ENCODE results near the gene MB21D2. TPM values are rescaled to one million over a fixed set of nuclear protein-coding genes. Genes with fewer than 3 reads are reported as not detected.

MB21D2 gene
- total RNA-seq, 1 donor from 2014 or later = 11.0 TPM

DNA sequence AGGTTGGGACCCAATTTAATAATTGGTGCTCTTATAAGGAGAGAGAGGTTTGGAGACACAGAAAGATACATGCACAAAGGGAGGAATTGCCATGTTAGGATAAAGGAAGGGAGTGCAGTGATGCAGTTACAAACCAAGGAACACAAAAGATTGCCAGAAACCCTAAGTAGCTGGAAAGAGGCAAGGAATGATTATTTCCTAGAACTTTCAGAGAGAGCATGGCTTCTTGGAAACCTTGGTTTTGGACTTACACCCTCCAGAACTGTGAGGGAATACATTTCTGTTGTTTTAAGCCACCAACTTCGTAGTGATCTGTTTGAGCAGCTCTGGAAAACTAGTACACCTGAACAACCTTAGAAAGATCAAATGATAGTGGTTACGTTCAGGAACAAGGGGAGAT is 25.0 kb upstream of the MB21D2 start:
- H3K36me3 ChIP-seq (ENCODE audit: insufficient read depth, low read length) = no peaks in the 10 kb centered on the region
- H3K4me2 ChIP-seq (ENCODE audit: low read length) = no peak overlapping the region
- H3K36me3 Mint-ChIP-seq (ENCODE audit: low read depth, unreplicated experiment) = no peaks in the 10 kb centered on the region
- peaks cover 2% of the 10 kb centered on the region for H3K9me3 Mint-ChIP-seq (ENCODE audit: unreplicated experiment)
- no peak overlapping the region for H3K4me3 Mint-ChIP-seq (ENCODE audit: unreplicated experiment)
- TF ChIP-seq, protein P1, sequence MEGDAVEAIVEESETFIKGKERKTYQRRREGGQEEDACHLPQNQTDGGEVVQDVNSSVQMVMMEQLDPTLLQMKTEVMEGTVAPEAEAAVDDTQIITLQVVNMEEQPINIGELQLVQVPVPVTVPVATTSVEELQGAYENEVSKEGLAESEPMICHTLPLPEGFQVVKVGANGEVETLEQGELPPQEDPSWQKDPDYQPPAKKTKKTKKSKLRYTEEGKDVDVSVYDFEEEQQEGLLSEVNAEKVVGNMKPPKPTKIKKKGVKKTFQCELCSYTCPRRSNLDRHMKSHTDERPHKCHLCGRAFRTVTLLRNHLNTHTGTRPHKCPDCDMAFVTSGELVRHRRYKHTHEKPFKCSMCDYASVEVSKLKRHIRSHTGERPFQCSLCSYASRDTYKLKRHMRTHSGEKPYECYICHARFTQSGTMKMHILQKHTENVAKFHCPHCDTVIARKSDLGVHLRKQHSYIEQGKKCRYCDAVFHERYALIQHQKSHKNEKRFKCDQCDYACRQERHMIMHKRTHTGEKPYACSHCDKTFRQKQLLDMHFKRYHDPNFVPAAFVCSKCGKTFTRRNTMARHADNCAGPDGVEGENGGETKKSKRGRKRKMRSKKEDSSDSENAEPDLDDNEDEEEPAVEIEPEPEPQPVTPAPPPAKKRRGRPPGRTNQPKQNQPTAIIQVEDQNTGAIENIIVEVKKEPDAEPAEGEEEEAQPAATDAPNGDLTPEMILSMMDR (IDR thresholded peaks at IDR 0.05; ENCODE audit: insufficient read depth, low read depth, low read length) = no peak
- no peak for TF ChIP-seq EZH2 (IDR thresholded peaks at IDR 0.05; ENCODE audit: insufficient read depth, low read length)
- no peak overlapping the region for H3K4me3 ChIP-seq (ENCODE audit: insufficient read depth, low read depth, low read length)
- H2AFZ ChIP-seq (ENCODE audit: low read depth, low read length) = no peak overlapping the region
- no peaks in the 10 kb centered on the region for H3K4me1 ChIP-seq (ENCODE audit: insufficient read depth, low read length)
- H3K27me3 Mint-ChIP-seq (ENCODE audit: low read depth, unreplicated experiment) = peaks cover 11% of the 10 kb centered on the region
- DNase-seq (ENCODE audit: low read depth) (no peak), FAIRE-seq (no peak)
- H3K4me1 Mint-ChIP-seq (ENCODE audit: low read depth, unreplicated experiment) = no peaks in the 10 kb centered on the region
- H3K27me3 ChIP-seq (ENCODE audit: insufficient read depth, low read length) = no peaks in the 10 kb centered on the region
- no peak overlapping the region for H3K27ac Mint-ChIP-seq (ENCODE audit: unreplicated experiment)
- H3K79me2 ChIP-seq (ENCODE audit: insufficient read depth, low read length) = no peaks in the 10 kb centered on the region
- H4K20me1 ChIP-seq (ENCODE audit: insufficient read depth, low read length) = no peaks in the 10 kb centered on the region
- H3K9me3 ChIP-seq (ENCODE audit: insufficient read depth, low read depth, low read length) = no peaks in the 10 kb centered on the region
- no peak overlapping the region for H3K9ac ChIP-seq (ENCODE audit: low read length)
- H3K27ac ChIP-seq (ENCODE audit: low read depth, low read length) = no peak overlapping the region

DNA sequence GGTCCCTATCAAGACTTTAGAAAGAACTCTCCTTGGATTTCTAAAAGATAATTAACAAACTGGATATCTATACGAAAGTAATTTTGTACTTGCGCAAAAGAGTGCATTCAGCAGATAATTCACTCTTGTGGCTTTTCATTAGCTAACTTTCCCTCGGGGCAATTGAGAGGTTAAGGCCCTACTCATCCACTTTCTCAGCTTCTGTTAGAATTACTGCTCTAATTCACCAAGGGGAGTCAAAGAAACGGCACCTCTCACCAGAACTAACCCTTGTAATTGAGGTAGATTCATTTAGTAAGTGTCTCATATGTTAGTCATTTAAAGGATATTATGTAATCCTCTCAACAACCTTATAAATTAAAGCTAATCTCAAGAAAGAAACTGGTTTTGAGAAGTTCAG is 22.5 kb upstream of the MB21D2 start:
- Histone ChIP-seq H3K36me3 (ENCODE audit: insufficient read depth, low read length) (no peaks in the 10 kb centered on the region), H3K79me2 (ENCODE audit: insufficient read depth, low read length) (no peaks in the 10 kb centered on the region), H3K9me3 (ENCODE audit: insufficient read depth, low read depth, low read length) (no peaks in the 10 kb centered on the region), H2AFZ (ENCODE audit: low read depth, low read length) (peak overlapping the region; percentile 18), H4K20me1 (ENCODE audit: insufficient read depth, low read length) (no peaks in the 10 kb centered on the region), H3K27ac (ENCODE audit: low read depth, low read length) (no peak overlapping the region), H3K9ac (ENCODE audit: low read length) (no peak overlapping the region), H3K4me1 (ENCODE audit: insufficient read depth, low read length) (no peaks in the 10 kb centered on the region), H3K4me2 (ENCODE audit: low read length) (no peak overlapping the region), H3K4me3 (ENCODE audit: insufficient read depth, low read depth, low read length) (no peak overlapping the region), H3K27me3 (ENCODE audit: insufficient read depth, low read length) (no peaks in the 10 kb centered on the region)
- Mint-ChIP-seq H3K9me3 (ENCODE audit: unreplicated experiment) (peaks cover 2% of the 10 kb centered on the region), H3K4me3 (ENCODE audit: unreplicated experiment) (no peak overlapping the region), H3K4me1 (ENCODE audit: low read depth, unreplicated experiment) (peaks cover 3% of the 10 kb centered on the region), H3K27me3 (ENCODE audit: low read depth, unreplicated experiment) (peaks cover 2% of the 10 kb centered on the region), H3K36me3 (ENCODE audit: low read depth, unreplicated experiment) (no peaks in the 10 kb centered on the region), H3K27ac (ENCODE audit: unreplicated experiment) (no peak overlapping the region)
- DNase-seq (ENCODE audit: low read depth) (no peak), FAIRE-seq (no peak)
- no peak for TF ChIP-seq EZH2 (IDR thresholded peaks at IDR 0.05; ENCODE audit: insufficient read depth, low read length)
- TF ChIP-seq, protein P1 (IDR thresholded peaks at IDR 0.05; ENCODE audit: insufficient read depth, low read depth, low read length) = no peak

DNA sequence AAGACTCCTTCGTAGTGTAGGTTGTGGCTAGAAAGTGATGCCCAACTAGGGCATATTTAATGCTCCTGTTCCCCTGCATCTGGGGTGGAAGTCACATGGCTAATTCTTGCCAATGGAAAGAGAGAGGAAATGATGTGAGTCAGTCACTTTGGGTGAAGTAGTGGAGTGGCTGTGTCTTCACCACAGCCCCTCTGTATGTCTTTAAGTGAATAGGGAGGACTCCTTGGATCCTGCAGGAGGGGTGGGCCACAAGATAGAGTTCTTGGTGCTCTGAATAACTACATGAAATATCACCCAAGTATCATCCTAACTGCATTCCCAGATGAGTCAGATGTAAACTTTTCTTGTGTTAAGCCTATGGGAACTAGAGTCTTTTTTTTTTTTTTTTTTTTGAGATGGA is 17.8 kb upstream of the MB21D2 start:
- Histone ChIP-seq H3K9ac (ENCODE audit: low read length) (no peak overlapping the region), H3K27ac (ENCODE audit: low read depth, low read length) (no peak overlapping the region), H2AFZ (ENCODE audit: low read depth, low read length) (no peak overlapping the region), H3K4me1 (ENCODE audit: insufficient read depth, low read length) (peaks cover 6% of the 10 kb centered on the region), H3K36me3 (ENCODE audit: insufficient read depth, low read length) (no peaks in the 10 kb centered on the region), H3K79me2 (ENCODE audit: insufficient read depth, low read length) (no peaks in the 10 kb centered on the region), H3K4me3 (ENCODE audit: insufficient read depth, low read depth, low read length) (no peak overlapping the region), H3K27me3 (ENCODE audit: insufficient read depth, low read length) (no peaks in the 10 kb centered on the region), H4K20me1 (ENCODE audit: insufficient read depth, low read length) (no peaks in the 10 kb centered on the region), H3K4me2 (ENCODE audit: low read length) (no peak overlapping the region), H3K9me3 (ENCODE audit: insufficient read depth, low read depth, low read length) (no peaks in the 10 kb centered on the region)
- no peaks in the 10 kb centered on the region for H3K36me3 Mint-ChIP-seq (ENCODE audit: low read depth, unreplicated experiment)
- peaks cover 3% of the 10 kb centered on the region for H3K4me1 Mint-ChIP-seq (ENCODE audit: low read depth, unreplicated experiment)
- H3K9me3 Mint-ChIP-seq (ENCODE audit: unreplicated experiment) = peaks cover 2% of the 10 kb centered on the region
- H3K27me3 Mint-ChIP-seq (ENCODE audit: low read depth, unreplicated experiment) = no peaks in the 10 kb centered on the region
- H3K4me3 Mint-ChIP-seq (ENCODE audit: unreplicated experiment) = no peak overlapping the region
- DNase-seq (ENCODE audit: low read depth) = peak; percentile 38
- FAIRE-seq = no peak
- H3K27ac Mint-ChIP-seq (ENCODE audit: unreplicated experiment) = no peak overlapping the region
- TF ChIP-seq, protein P1 (IDR thresholded peaks at IDR 0.05; ENCODE audit: insufficient read depth, low read depth, low read length) = no peak
- TF ChIP-seq EZH2 (IDR thresholded peaks at IDR 0.05; ENCODE audit: insufficient read depth, low read length) = no peak
